GM18520 (cell line): ENCODE results near the gene MRPS12.
A peak's percentile ranks its signal among the peaks of the same experiment; 100 is the strongest.
"Not testable (repeated sequence)": the region's sequence is repeated elsewhere in the genome, so short reads cannot be mapped to it uniquely, and the experiment has no call there.

ENCODE experiments used
- ATAC-seq: cut with Tn5 transposase; IDR thresholded peaks from one replicate; pipeline ENCODE4 v1.9.1; 2021; ENCODE audit not compliant: unreplicated experiment

MRPS12 gene

DNA sequence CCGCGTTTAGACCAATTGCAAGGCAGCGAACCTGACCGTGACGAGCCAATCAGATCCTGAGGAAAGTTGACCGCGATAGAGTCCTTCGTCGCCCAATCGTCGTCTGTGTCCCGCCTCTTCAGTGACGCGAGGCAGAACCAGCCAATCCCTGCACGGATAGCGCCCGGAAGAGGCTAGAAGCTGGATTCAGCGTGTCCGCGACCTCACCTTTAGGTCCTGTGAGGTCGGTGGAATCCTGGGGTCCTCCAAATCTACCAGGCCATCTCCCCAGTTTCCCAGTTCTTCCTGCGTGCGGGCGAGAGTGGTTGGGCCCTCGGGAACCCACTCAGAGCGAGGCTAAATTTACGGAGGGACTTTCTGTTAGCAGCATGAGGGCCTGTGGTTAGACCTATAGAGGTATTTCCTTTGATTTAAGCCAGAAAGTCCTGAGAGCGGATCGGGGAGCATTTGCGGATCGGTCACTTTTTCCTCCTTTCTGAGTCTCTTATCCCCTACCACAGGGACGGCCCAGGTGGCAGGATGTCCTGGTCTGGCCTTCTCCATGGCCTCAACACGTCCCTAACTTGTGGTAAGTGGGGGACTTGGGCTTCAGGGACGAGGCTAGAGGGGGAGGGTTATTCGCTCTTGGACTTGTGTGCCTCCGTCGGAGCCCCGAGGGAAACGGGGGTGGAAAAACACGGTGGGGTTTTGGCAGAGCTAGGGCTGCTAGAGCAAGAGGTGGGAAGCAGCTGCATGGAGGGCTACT lies at the start of gene MRPS12:
TSS of gene MRPS12 (plus strand) at position 169 of the 745 bp plus-strand sequence. CDS start at position 520, 351 bp downstream.
- peak; percentile 92 for ATAC-seq

DNA sequence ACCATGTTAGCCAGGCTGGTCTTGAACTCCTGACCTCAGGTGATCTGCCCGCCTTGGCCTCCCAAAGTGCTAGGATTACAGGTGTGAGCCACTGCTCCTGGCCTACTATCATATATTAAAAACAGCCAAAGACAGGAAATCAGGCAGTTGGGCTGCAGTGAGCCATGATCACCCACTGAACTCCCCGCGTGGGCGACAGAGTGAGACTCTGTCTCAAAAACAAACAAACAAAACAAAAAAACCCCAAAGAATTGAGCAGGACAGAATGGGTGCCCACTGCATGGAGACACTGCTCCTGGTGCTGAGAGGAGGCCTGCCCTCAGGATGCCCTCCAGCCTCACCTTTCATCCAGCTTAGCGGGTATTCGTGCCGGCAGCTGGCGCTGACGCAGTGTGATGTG lies 47.5 kb upstream of the MRPS12 start:
- ATAC-seq = no peak

GRCh38 chr19:38884691-38885090 lies 46.1 kb upstream of the MRPS12 start:
- ATAC-seq = not testable (repeated sequence)

DNA sequence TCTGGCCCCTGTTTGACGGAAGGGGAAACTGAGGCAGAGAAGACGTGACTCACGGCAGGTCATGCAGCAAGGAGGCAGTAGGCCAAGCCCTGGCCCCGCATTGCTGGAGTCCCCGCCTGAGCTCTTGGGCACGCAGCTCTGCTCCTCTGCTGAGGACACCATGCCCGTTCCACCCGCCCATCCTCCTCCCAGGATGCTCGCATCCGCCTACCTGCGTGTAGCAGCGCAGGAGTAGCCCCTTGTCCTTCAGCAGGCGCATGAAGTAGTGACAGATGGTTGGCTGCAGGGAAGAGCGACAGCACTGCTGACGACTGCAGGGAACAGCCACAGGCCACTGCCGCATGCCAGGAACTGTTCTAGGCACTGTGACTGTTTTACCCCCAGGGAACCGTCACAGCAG lies 41.9 kb upstream of the MRPS12 start:
- ATAC-seq = no peak

GRCh38 chr19:38889803-38890202 lies 40.9 kb upstream of the MRPS12 start:
- no peak for ATAC-seq

GRCh38 chr19:38890686-38891085 lies 40.1 kb upstream of the MRPS12 start:
- ATAC-seq = no peak

- ATAC-seq = no peak
Measured at GRCh38 chr19:38891771-38892170, 39.0 kb upstream of the MRPS12 start.

DNA sequence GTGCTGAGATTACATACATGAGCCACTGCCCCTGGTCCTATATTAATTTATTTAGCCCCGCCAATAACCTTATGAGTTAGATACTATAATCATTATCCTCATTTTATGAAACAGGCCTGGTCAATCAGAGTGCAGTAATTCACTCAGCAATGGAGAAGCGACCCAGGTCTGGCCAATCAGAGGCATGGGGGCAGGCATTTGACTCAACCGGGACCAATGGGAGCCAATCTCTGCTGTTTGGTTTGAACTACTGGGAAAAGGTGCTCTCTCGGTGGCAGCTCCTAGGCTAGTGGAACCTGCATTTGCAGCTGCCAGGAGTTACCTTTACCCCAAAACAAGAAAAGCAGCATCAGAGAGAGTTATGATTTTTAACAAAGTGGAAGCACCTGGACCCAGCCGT lies 37.9 kb upstream of the MRPS12 start:
- no peak for ATAC-seq

- no peak for ATAC-seq
Measured at GRCh38 chr19:38893341-38893771, 37.4 kb upstream of the MRPS12 start.

- ATAC-seq = no peak
Measured at GRCh38 chr19:38894968-38895367, 35.8 kb upstream of the MRPS12 start.

- ATAC-seq = no peak
Measured at GRCh38 chr19:38898788-38899446, 31.8 kb upstream of the MRPS12 start.

DNA sequence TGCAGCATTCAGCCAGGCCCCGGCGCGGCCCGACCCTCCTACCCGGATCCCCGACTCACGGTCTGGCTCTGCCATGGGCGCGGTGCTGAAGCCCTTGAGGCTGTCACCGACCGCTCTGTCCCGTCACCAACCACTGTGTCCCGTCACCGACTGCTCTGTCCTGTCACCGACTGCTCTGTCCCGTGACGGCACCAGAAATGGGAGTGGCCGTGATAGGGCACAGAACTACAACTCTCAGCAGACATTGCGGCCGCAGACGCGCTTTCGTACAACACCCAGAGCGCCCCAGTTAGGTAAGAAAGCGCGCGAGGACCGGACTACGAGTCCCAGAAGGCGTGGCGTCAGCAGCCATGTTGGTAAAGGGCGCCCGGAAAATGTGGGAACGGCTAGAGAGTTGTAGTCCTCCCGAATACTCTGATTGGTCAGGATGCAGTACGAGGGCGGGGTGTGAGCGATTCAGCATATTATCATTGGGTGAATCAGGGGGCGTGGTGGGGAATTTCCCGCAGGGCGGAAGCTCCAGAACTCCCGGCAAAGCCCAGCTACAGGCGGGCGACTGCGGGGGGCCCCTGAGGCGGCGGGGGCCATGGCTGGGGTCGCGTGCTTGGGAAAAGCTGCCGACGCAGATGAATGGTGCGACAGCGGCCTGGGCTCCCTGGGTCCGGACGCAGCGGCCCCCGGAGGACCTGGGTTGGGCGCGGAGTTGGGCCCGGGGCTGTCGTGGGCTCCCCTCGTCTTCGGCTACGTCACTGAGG lies 31.1 kb upstream of the MRPS12 start, which contains the start of the genes NFKBIB and SIRT2:
TSS of gene NFKBIB (plus strand) at position 523 of the 755 bp plus-strand sequence. CDS start at position 587, 64 bp downstream.
TSS of gene SIRT2 (minus strand) at position 172 of the 755 bp plus-strand sequence. CDS start at position 75, 97 bp downstream.
- peak; percentile 95 for ATAC-seq

DNA sequence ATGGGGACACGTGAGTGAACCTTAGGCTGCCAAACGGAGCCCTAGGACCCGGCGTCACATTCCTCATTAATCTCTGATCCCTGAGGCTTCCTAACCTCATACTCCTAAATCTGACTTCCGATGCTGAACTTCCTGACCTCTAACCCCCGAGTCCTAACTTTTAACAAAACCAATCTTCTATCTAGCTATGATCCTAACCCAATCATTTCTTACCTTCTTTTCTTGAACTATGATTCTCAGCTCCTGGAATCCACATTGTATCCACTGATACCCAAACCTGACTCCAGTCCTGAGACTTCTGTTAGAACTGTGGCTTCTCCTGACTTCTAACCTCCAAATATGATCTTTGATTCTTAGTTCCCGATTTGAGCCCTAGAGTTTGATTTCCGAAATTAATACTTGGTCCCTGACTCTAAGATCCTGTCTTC lies 30.5 kb upstream of the MRPS12 start:
- no peak for ATAC-seq

DNA sequence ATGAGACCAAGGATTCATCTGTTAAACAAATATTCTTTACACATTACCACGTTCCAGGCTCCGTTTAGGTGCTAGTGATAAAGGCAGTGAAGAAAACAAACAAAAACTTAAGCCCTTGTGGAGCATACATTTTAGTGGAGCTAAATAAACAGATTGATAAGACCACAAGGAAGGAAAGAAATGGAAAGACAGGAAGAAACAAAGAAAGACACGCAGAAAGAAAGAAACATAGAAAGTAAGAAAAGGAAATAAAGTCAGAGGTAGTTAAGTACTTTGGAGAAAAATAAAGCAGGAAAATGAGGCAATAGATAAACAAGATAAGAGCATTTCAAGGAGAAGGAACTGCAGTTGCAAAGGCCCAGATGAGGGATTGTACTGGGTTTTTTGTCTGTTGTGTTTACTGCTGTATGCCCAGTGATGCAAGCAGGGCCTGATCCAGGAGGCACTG lies 30.0 kb upstream of the MRPS12 start:
- ATAC-seq = no peak

DNA sequence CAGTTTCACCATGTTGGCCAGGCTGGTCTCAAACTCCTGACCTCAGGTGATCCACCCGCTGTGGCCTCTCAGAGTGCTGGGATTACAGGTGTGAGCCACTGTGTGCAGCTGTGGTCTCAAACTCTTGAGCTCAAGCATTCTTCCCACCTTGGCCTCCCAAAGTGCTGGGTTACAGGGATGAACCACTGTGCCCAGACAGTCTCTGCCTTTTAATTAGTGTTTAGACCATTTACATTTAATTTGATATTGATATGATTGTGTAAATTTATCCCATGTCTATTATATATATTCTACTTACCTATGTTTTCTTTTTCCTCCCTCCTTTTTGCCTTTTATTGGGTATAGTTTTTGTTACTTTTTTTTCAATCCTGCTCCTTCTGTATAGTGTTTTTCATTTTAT lies 29.1 kb upstream of the MRPS12 start:
- ATAC-seq = no peak

- ATAC-seq = no peak
Measured at GRCh38 chr19:38904581-38905539, 25.9 kb upstream of the MRPS12 start.

GRCh38 chr19:38905620-38906019 lies 25.1 kb upstream of the MRPS12 start:
- no peak for ATAC-seq

DNA sequence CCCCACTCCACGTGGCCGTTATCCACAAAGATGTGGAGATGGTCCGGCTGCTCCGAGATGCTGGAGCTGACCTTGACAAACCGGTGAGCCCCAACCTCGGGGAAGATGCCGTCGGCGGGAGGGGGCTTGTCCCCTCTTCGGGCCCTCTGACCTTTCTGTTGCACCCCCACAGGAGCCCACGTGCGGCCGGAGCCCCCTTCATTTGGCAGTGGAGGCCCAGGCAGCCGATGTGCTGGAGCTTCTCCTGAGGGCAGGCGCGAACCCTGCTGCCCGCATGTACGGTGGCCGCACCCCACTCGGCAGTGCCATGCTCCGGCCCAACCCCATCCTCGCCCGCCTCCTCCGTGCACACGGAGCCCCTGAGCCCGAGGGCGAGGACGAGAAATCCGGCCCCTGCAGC lies 23.5 kb upstream of the MRPS12 start:
- no peak for ATAC-seq

- ATAC-seq = no peak
Measured at GRCh38 chr19:38907670-38908069, 23.1 kb upstream of the MRPS12 start.

- no peak for ATAC-seq
Measured at GRCh38 chr19:38908911-38909310, 21.8 kb upstream of the MRPS12 start.
